Lower leg skin (tissue), 3 donors: ENCODE data around the gene LRP6.

Experiments
- POLR2A ChIP-seq, 2 donors: fragments of 450-650 bp; IDR thresholded peaks; one replicate each; pipeline ENCODE4 v1.6.1; 2016 to 2017; ENCODE audit warnings: antibody characterized with exemption in 2 of 2, mild to moderate bottlenecking in 1 of 2, moderate library complexity in 1 of 2
- TF ChIP-seq, protein P1 (sequence below), 3 donors: fragments of 450-650 bp; IDR thresholded peaks; one replicate each; pipeline ENCODE4 v1.5.1; 2016; ENCODE audit warnings: antibody characterized with exemption in 3 of 3, mild to moderate bottlenecking in 3 of 3, moderate library complexity in 2 of 3

- TF ChIP-seq, protein P1, sequence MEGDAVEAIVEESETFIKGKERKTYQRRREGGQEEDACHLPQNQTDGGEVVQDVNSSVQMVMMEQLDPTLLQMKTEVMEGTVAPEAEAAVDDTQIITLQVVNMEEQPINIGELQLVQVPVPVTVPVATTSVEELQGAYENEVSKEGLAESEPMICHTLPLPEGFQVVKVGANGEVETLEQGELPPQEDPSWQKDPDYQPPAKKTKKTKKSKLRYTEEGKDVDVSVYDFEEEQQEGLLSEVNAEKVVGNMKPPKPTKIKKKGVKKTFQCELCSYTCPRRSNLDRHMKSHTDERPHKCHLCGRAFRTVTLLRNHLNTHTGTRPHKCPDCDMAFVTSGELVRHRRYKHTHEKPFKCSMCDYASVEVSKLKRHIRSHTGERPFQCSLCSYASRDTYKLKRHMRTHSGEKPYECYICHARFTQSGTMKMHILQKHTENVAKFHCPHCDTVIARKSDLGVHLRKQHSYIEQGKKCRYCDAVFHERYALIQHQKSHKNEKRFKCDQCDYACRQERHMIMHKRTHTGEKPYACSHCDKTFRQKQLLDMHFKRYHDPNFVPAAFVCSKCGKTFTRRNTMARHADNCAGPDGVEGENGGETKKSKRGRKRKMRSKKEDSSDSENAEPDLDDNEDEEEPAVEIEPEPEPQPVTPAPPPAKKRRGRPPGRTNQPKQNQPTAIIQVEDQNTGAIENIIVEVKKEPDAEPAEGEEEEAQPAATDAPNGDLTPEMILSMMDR (IDR thresholded peaks at IDR 0.05) = no peak
- no peak for TF ChIP-seq POLR2A (IDR thresholded peaks at IDR 0.05)
Measured at GRCh38 chr12:12228402-12228801, 38.4 kb downstream of the LRP6 start.
